HEK293 (cell line): ENCODE data around the gene MPV17.
"Not testable (repeated sequence)": the region's sequence is repeated elsewhere in the genome, so short reads cannot be mapped to it uniquely, and the experiment has no call there.

ENCODE experiments used
- CTCF ChIA-PET: fragments of 350-600 bp; formaldehyde crosslinking; extraction: SDS; loops from one replicate; lab custom pipeline; 2021; ENCODE audit warnings: antibody characterized with exemption; lab: Yijun Ruan, JAX
- POLR2A ChIA-PET: fragments of 300-600 bp; formaldehyde crosslinking; extraction: SDS; loops from one replicate; lab custom pipeline; 2020; ENCODE audit warnings: antibody characterized with exemption, inconsistent platforms; lab: Yijun Ruan, JAX
- H3K27ac ChIP-seq: fragments of 200-500 bp; sonication (Bioruptor generic); 2 replicates; pipeline ENCODE4 v1.5.1; 2014; ENCODE audit warnings: low read depth, low read length, control low read depth, inconsistent platforms; ENCODE audit errors: extremely low read depth
- H3K36me3 ChIP-seq, 2 experiments: fragments of 200-500 bp in 1 of 2; sonication (Bioruptor generic) in 1 of 2; 1 replicate in 1 of 2; 2 replicates in 1 of 2; pipeline ENCODE4 v1.5.1; 2014 to 2017; ENCODE audit warnings: inconsistent platforms in 2 of 2, low read length in 2 of 2; ENCODE audit not compliant: control insufficient read depth in 2 of 2, insufficient read depth in 1 of 2
- H3K4me1 ChIP-seq: fragments of 200-500 bp; sonication (Bioruptor generic); 2 replicates; pipeline ENCODE4 v1.5.1; 2014; ENCODE audit warnings: mild to moderate bottlenecking, low read length, inconsistent platforms; ENCODE audit not compliant: control insufficient read depth, insufficient read depth
- H3K4me3 ChIP-seq: 2 replicates; pipeline ENCODE4 v1.5.1; 2011; ENCODE audit warnings: low read depth, mild to moderate bottlenecking, control low read depth, low read length, moderate library complexity
- H3K9me3 ChIP-seq: fragments of 200-500 bp; sonication (Bioruptor generic); 2 replicates; pipeline ENCODE4 v1.5.1; 2014; ENCODE audit warnings: low read depth, low read length, inconsistent platforms; ENCODE audit not compliant: control insufficient read depth, insufficient read depth
- EGR2 ChIP-seq: fragments of 450-650 bp; formaldehyde crosslinking; IDR thresholded peaks from 2 replicates; pipeline ENCODE4 v1.5.1; 2016; ENCODE audit warnings: low read depth, missing biosample characterization, missing genetic modification characterization
- GLIS1 ChIP-seq: fragments of 450-650 bp; formaldehyde crosslinking; IDR thresholded peaks from 2 replicates; pipeline ENCODE4 v1.5.1; 2016; ENCODE audit warnings: missing biosample characterization, missing genetic modification characterization
- IKZF3 ChIP-seq: fragments of 450-650 bp; IDR thresholded peaks from 2 replicates; pipeline ENCODE4 v1.5.0; 2018; ENCODE audit warnings: missing biosample characterization, mild to moderate bottlenecking, missing genetic modification characterization, moderate library complexity
- KLF9 ChIP-seq: fragments of 450-650 bp; formaldehyde crosslinking; IDR thresholded peaks from 2 replicates; pipeline ENCODE4 v1.5.1; 2016; ENCODE audit warnings: missing biosample characterization, missing genetic modification characterization, low read depth
- OSR2 ChIP-seq: fragments of 450-650 bp; formaldehyde crosslinking; IDR thresholded peaks from 2 replicates; pipeline ENCODE4 v1.5.1; 2016; ENCODE audit warnings: missing biosample characterization, missing genetic modification characterization
- SCRT1 ChIP-seq: fragments of 450-650 bp; formaldehyde crosslinking; IDR thresholded peaks from 2 replicates; pipeline ENCODE4 v1.5.1; 2016; ENCODE audit warnings: missing biosample characterization, missing genetic modification characterization, borderline replicate concordance
- SP7 ChIP-seq: fragments of 450-650 bp; formaldehyde crosslinking; IDR thresholded peaks from 2 replicates; pipeline ENCODE4 v1.5.1; 2016; ENCODE audit warnings: missing biosample characterization, missing genetic modification characterization
- TRIM28 ChIP-seq: IDR thresholded peaks from 2 replicates; pipeline ENCODE4 v1.6.1; 2011; ENCODE audit warnings: low read length, control low read depth, borderline replicate concordance
- YY2 ChIP-seq: fragments of 450-650 bp; formaldehyde crosslinking; IDR thresholded peaks from 2 replicates; pipeline ENCODE4 v1.5.1; 2016; ENCODE audit warnings: missing biosample characterization, missing genetic modification characterization
- ZBTB17 ChIP-seq: fragments of 450-650 bp; formaldehyde crosslinking; IDR thresholded peaks from 2 replicates; pipeline ENCODE4 v1.5.1; 2016; ENCODE audit warnings: missing biosample characterization, missing genetic modification characterization
- ZFHX2 ChIP-seq: fragments of 450-650 bp; formaldehyde crosslinking; conservative IDR thresholded peaks from 2 replicates; pipeline ENCODE4 v1.5.1; 2016; ENCODE audit warnings: missing biosample characterization, missing genetic modification characterization
- ZIC2 ChIP-seq: fragments of 450-650 bp; formaldehyde crosslinking; IDR thresholded peaks from 2 replicates; pipeline ENCODE4 v1.5.1; 2016; ENCODE audit warnings: missing biosample characterization, missing genetic modification characterization
- ZNF174 ChIP-seq: fragments of 450-650 bp; formaldehyde crosslinking; IDR thresholded peaks from 2 replicates; pipeline ENCODE4 v1.5.0; 2017; ENCODE audit warnings: missing biosample characterization, mild to moderate bottlenecking, missing genetic modification characterization
- ZNF202 ChIP-seq: fragments of 450-650 bp; formaldehyde crosslinking; IDR thresholded peaks from 2 replicates; pipeline ENCODE4 v1.5.1; 2016; ENCODE audit warnings: missing biosample characterization, missing genetic modification characterization, borderline replicate concordance
- ZNF214 ChIP-seq: fragments of 450-650 bp; formaldehyde crosslinking; IDR thresholded peaks from 2 replicates; pipeline ENCODE4 v1.5.1; 2017; ENCODE audit warnings: missing biosample characterization, mild to moderate bottlenecking, missing genetic modification characterization, borderline replicate concordance
- ZNF24 ChIP-seq: fragments of 450-650 bp; formaldehyde crosslinking; IDR thresholded peaks from 2 replicates; pipeline ENCODE4 v1.5.1; 2016; ENCODE audit warnings: missing biosample characterization, missing genetic modification characterization
- ZNF292 ChIP-seq: fragments of 450-650 bp; formaldehyde crosslinking; IDR thresholded peaks from 2 replicates; pipeline ENCODE4 v1.5.1; 2016; ENCODE audit warnings: low read depth, missing biosample characterization, missing genetic modification characterization, borderline replicate concordance
- ZNF302 ChIP-seq: fragments of 450-650 bp; formaldehyde crosslinking; IDR thresholded peaks from 2 replicates; pipeline ENCODE4 v1.5.1; 2016; ENCODE audit warnings: missing biosample characterization, missing genetic modification characterization, low read depth
- ZNF335 ChIP-seq: fragments of 450-650 bp; formaldehyde crosslinking; conservative IDR thresholded peaks from 2 replicates; pipeline ENCODE4 v1.5.1; 2016; ENCODE audit warnings: missing biosample characterization, missing genetic modification characterization
- ZNF423 ChIP-seq: fragments of 450-650 bp; formaldehyde crosslinking; IDR thresholded peaks from 2 replicates; pipeline ENCODE4 v1.5.1; 2016; ENCODE audit warnings: missing biosample characterization, missing genetic modification characterization
- ZNF449 ChIP-seq: fragments of 450-650 bp; formaldehyde crosslinking; IDR thresholded peaks from 2 replicates; pipeline ENCODE4 v1.5.1; 2017; ENCODE audit warnings: missing biosample characterization, mild to moderate bottlenecking, missing genetic modification characterization, moderate library complexity
- ZNF513 ChIP-seq: fragments of 450-650 bp; IDR thresholded peaks from 2 replicates; pipeline ENCODE4 v1.5.1; 2018; ENCODE audit warnings: missing biosample characterization, missing genetic modification characterization
- ZNF555 ChIP-seq: fragments of 450-650 bp; formaldehyde crosslinking; conservative IDR thresholded peaks from 2 replicates; pipeline ENCODE4 v1.5.1; 2017; ENCODE audit warnings: missing biosample characterization, mild to moderate bottlenecking, missing genetic modification characterization, inconsistent platforms
- ZNF623 ChIP-seq: fragments of 450-650 bp; formaldehyde crosslinking; IDR thresholded peaks from 2 replicates; pipeline ENCODE4 v1.5.1; 2016; ENCODE audit warnings: missing biosample characterization, missing genetic modification characterization
- ZNF626 ChIP-seq: fragments of 450-650 bp; sonication (Bioruptor Pico); formaldehyde crosslinking; IDR thresholded peaks from 2 replicates; pipeline ENCODE4 v1.5.1; 2018; ENCODE audit warnings: missing biosample characterization, missing genetic modification characterization, inconsistent platforms
- ZNF660 ChIP-seq: fragments of 450-650 bp; IDR thresholded peaks from 2 replicates; pipeline ENCODE4 v1.5.1; 2018; ENCODE audit warnings: missing biosample characterization, mild to moderate bottlenecking, missing genetic modification characterization
- ZNF692 ChIP-seq: fragments of 450-650 bp; formaldehyde crosslinking; IDR thresholded peaks from 2 replicates; pipeline ENCODE4 v1.5.1; 2016; ENCODE audit warnings: missing biosample characterization, missing genetic modification characterization
- ZNF843 ChIP-seq: fragments of 450-650 bp; formaldehyde crosslinking; IDR thresholded peaks from 2 replicates; pipeline ENCODE4 v1.5.1; 2016; ENCODE audit warnings: missing biosample characterization, missing genetic modification characterization

The MPV17 gene

GRCh38 chr2:27268296-27268695 lies 54.6 kb downstream of the MPV17 start:
- POLR2A ChIA-PET, H3K4me1 ChIP-seq, H3K9me3 ChIP-seq, H3K4me3 ChIP-seq, H3K27ac ChIP-seq, H3K36me3 ChIP-seq: not testable (repeated sequence)
- TF ChIP-seq ZFHX2, result peak; percentile 56
- peak; percentile 71 for TF ChIP-seq EGR2 (tag by site-specific recombination)
- CTCF ChIA-PET, result interaction anchor here (1.8 kb wide), 1 partner anchor 35 kb away, joined by 8 read pairs; no protein-coding TSS in a partner anchor

DNA sequence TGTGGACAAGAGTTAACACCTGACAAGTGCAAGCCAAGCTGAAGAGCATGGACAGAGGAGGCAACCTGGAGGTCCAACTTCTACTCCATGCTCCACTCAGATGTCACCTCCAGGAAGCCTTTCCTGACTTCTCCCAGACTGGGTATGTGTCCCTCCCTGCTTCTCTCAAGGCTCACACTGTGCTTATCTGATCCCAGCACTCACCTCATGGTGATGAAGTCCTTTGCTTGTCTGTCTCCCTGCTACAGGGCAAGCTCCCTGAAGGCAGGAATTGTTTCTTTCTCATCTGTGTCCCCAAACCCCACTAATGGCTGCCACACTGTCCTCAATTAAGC lies 57.4 kb downstream of the MPV17 start:
- CTCF ChIA-PET, result interaction anchor here (0.6 to 6.2 kb wide), 18 partner anchors 8 to 668 kb away, joined by 3 to 96 read pairs (median 5); partner anchors contain the start of gene TRIM54
- POLR2A ChIA-PET, result interaction anchor here (1.0 kb wide), 1 partner anchor 15 kb away, joined by 3 read pairs; no protein-coding TSS in a partner anchor

GRCh38 chr2:27264753-27265535 lies 58.0 kb downstream of the MPV17 start:
- ChIA-PET POLR2A (interaction anchor here (1.0 kb wide), 1 partner anchor 15 kb away, joined by 3 read pairs; no protein-coding TSS in a partner anchor), CTCF (interaction anchor here (0.6 to 6.2 kb wide), 19 partner anchors 9 to 667 kb away, joined by 3 to 96 read pairs (median 5); partner anchors contain the start of gene TRIM54)
- H3K9me3 ChIP-seq, result no peaks in the 10 kb centered on the region
- H3K4me1 ChIP-seq, result peaks cover 9% of the 10 kb centered on the region
- H3K36me3 ChIP-seq, result no peaks in the 10 kb centered on the region
- H3K4me3 ChIP-seq, result peak overlapping the region; percentile 25
- H3K27ac ChIP-seq, result no peak overlapping the region; the same call in 1 of the 2 replicates
- TF ChIP-seq GLIS1 (peak; percentile 24; the same call in 1 of the 2 replicates), YY2 (peak; percentile 68), ZNF292 (no peak), ZNF623 (tag by site-specific recombination) (no peak), OSR2 (0 out of 2 replicates have a peak, but pooled peaks have one; percentile 27), EGR2 (tag by site-specific recombination) (peak; percentile 90), ZNF555 (tag by site-specific recombination) (no peak), ZBTB17 (tag by site-specific recombination) (peak; percentile 44; the same call in 1 of the 2 replicates), ZIC2 (tag by site-specific recombination) (peak; percentile 90), ZNF174 (tag by site-specific recombination) (no peak), ZNF660 (tag by site-specific recombination) (0 out of 2 replicates have a peak, but pooled peaks have one; percentile 53), SP7 (tag by site-specific recombination) (peak; percentile 43), ZNF449 (0 out of 2 replicates have a peak, but pooled peaks have one; percentile 34), ZNF692 (tag by site-specific recombination) (peak; percentile 75; the same call in 1 of the 2 replicates), ZNF513 (tag by site-specific recombination) (no peak), ZNF302 (tag by site-specific recombination) (no peak), SCRT1 (no peak), KLF9 (tag by site-specific recombination) (no peak; the same call in 1 of the 2 replicates), ZFHX2 (peak; percentile 93), ZNF423 (tag by site-specific recombination) (0 out of 2 replicates have a peak, but pooled peaks have one; percentile 18), ZNF202 (tag by site-specific recombination) (no peak)

More for the DNA sequence above, 57.4 kb downstream of the MPV17 start:
- H3K36me3 ChIP-seq, result no peaks in the 10 kb centered on the region
- H3K9me3 ChIP-seq, result no peaks in the 10 kb centered on the region
- TF ChIP-seq YY2 (no peak), TRIM28 (no peak), ZNF214 (no peak), ZNF24 (no peak), ZNF843 (tag by site-specific recombination) (no peak), ZNF626 (no peak), ZNF335 (tag by site-specific recombination) (peak; percentile 38; the same call in 1 of the 2 replicates), IKZF3 (tag by site-specific recombination) (no peak)
- TF ChIP-seq, all 188 proteins: peak for 1
- H3K27ac ChIP-seq, result no peak overlapping the region
- H3K4me1 ChIP-seq, result peaks cover 9% of the 10 kb centered on the region
- no peak overlapping the region for H3K4me3 ChIP-seq
